ENCODE measurements around the gene NAA60. TPM values are rescaled to one million over a fixed set of nuclear protein-coding genes. Genes with fewer than 3 reads are reported as not detected.

Gene NAA60
- total RNA-seq, 2 donors from 2014 or later = 28.3 to 36.3 TPM

DNA sequence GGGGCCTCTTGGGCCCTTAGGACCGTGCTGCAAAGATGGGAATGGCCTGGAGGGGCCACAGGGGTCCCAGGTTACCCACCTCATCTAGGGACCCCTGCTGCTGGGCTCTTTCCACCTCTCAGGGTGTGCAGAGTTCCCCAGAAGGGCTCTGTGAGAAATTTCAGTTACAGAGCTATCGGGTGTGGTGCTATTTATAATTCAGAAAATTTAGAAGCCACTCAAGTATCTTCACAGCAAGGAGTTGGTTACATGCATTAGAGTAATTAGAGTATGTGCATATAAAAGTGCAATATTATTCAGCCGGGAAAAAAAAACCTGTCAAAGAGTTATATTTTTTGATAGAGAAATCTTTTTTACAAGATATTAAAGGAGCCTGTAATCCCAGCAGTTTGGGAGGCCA, 32.9 kb downstream of the NAA60 start:
- Histone ChIP-seq H3K27me3 (no peaks in the 10 kb centered on the region), H3K27ac (no peak overlapping the region), H3K9me3 (no peaks in the 10 kb centered on the region), H3K36me3 (replicated peaks in 1 of 2; ENCODE audit: insufficient read depth in 1 of 2, low read depth in 2 of 2) (peaks cover 0 to 5% of the 10 kb centered on the region in 2 donors), H3K4me1 (peaks cover 8% of the 10 kb centered on the region), H3K4me3 (no peak overlapping the region)
- ATAC-seq (no peak), DNase-seq (no peak)
- intact Hi-C loops (cut with DNase I) = no loop called here
- WGBS, 2 donors = 93 to 99% methylated on average over 3 of the region's 3 CpGs
- TF ChIP-seq, protein P1, sequence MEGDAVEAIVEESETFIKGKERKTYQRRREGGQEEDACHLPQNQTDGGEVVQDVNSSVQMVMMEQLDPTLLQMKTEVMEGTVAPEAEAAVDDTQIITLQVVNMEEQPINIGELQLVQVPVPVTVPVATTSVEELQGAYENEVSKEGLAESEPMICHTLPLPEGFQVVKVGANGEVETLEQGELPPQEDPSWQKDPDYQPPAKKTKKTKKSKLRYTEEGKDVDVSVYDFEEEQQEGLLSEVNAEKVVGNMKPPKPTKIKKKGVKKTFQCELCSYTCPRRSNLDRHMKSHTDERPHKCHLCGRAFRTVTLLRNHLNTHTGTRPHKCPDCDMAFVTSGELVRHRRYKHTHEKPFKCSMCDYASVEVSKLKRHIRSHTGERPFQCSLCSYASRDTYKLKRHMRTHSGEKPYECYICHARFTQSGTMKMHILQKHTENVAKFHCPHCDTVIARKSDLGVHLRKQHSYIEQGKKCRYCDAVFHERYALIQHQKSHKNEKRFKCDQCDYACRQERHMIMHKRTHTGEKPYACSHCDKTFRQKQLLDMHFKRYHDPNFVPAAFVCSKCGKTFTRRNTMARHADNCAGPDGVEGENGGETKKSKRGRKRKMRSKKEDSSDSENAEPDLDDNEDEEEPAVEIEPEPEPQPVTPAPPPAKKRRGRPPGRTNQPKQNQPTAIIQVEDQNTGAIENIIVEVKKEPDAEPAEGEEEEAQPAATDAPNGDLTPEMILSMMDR (IDR thresholded peaks at IDR 0.05) = no peak
- TF ChIP-seq POLR2A (IDR thresholded peaks at IDR 0.05) = no peak

DNA sequence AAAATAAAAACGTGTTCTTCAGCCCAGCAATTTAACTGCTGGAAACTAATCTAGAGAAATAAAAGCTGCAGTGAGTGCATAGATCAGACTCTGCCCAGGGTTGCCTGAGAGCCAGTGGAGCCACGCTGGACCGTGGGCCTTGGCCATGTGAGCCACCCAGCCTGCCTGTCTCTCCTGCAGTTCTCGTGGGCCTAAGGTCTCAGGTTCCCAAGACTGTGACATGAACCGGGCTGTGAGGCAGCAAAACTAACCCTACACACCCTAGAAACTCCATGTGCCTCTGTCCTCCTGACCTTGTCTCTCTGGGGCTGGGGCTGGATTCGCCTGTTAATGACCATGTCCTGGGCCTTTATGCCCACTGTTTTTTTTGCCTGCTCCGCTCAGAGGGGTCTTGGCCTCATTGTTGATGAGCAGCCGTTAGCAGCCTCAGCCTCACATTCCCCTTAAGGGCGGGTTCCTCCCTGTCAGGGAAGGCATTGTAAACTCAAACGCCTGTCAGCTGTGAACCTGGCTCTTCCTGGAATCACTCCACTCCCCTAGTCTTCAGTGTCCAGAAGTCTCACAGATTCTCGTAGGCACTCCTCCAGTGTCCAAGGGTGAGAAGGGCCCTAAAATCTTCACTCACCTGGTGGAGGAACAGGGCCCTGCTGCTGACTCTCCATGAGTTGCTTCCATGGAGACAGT, 34.9 kb downstream of the NAA60 start:
- Histone ChIP-seq H3K9me3 (no peaks in the 10 kb centered on the region), H3K27ac (no peak overlapping the region), H3K36me3 (replicated peaks in 1 of 2; ENCODE audit: insufficient read depth in 1 of 2, low read depth in 2 of 2) (peaks cover 5 to 20% of the 10 kb centered on the region in 2 donors), H3K27me3 (no peaks in the 10 kb centered on the region), H3K4me1 (peaks cover 8% of the 10 kb centered on the region), H3K4me3 (no peak overlapping the region)
- no peak for DNase-seq
- intact Hi-C loops (cut with DNase I) = no loop called here
- no peak for TF ChIP-seq POLR2A (IDR thresholded peaks at IDR 0.05)
- TF ChIP-seq, protein P1 (IDR thresholded peaks at IDR 0.05) = no peak
- 87 to 91% methylated on average over 8 to 11 of the region's 11 CpGs for WGBS, 2 donors
- no peak for ATAC-seq

DNA sequence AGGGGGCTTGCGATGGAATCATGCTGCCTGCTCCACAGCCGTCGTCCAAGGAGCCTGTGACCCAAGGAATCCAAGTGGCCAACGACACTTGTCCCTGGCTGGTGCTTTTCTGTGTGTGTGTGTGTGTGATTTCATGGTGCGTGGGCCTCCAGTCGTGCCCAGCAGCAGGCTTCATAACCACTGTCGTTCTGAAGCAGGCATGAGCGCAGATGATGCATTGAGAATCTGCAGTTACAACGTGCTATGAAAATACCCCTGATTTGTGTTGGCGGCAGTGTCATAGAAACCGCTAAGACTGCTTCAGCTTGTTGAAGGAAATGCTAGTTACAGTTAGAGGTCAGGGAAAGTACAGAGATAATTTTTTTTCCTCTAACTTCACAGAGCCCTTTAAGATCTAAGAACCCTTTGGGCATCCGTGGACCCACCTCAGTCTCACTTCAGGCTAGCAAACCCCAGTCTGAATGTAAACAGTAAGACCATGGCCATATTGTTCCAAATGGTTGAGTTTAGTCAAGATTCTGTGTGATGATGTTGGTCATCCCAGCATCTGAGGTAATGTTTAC, 36.3 kb downstream of the NAA60 start:
- ATAC-seq (no peak), DNase-seq (no peak)
- Histone ChIP-seq H3K4me3 (no peak overlapping the region), H3K36me3 (replicated peaks in 1 of 2; ENCODE audit: insufficient read depth in 1 of 2, low read depth in 2 of 2) (peaks cover 9 to 30% of the 10 kb centered on the region in 2 donors), H3K27me3 (no peaks in the 10 kb centered on the region), H3K4me1 (no peaks in the 10 kb centered on the region), H3K27ac (no peak overlapping the region), H3K9me3 (no peaks in the 10 kb centered on the region)
- no peak for TF ChIP-seq POLR2A (IDR thresholded peaks at IDR 0.05)
- TF ChIP-seq, protein P1 (IDR thresholded peaks at IDR 0.05) = no peak
- WGBS, 2 donors = 86 to 97% methylated on average over 12 of the region's 12 CpGs
- intact Hi-C loops (cut with DNase I) = no loop called here

DNA sequence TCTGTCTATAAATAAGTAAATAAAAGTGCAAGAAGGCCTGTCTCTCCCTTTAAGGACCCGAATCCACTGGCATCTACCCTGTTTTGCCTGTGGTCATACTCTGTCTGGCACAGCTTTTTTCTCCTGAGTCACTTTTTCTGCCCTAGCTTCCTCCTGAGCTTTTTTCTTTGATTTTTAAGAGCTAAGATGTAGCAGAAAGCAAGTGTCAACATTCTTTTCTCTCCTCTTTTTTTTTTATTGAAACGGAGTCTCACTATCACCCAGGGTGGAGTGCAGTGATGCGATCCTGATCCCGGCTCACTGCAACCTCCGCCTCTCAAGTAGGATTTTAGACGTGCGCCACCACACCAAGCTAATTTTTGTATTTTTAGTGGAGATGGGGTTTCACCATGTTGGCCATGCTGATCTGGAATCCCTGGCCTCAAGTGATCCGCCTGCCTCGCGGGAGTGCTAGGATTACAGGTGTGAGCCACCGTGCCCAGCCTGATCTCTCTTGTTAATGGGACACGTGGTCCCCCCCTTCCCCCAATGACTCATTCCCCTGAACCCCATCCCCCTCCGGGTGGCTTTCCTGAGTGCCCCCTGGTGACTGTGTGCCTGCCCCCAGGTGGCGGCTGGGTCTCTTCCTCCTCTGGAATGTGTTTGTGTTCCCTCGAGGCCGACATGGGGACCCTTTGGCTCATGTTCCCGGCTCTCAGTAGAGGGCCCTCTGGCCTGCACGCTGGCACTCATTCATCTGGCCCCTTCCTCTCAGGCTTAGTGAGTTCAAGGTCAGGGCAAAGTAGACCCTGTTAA, 37.6 kb downstream of the NAA60 start:
- H3K27ac ChIP-seq = no peak overlapping the region
- ATAC-seq = no peak
- no peaks in the 10 kb centered on the region for H3K4me1 ChIP-seq
- peaks cover 22 to 44% of the 10 kb centered on the region in 2 donors for H3K36me3 ChIP-seq (replicated peaks in 1 of 2; ENCODE audit: insufficient read depth in 1 of 2, low read depth in 2 of 2)
- H3K9me3 ChIP-seq = no peaks in the 10 kb centered on the region
- WGBS, 2 donors = 68 to 76% methylated on average over 18 of the region's 18 CpGs
- TF ChIP-seq, protein P1 (IDR thresholded peaks at IDR 0.05) = no peak
- no peak for TF ChIP-seq POLR2A (IDR thresholded peaks at IDR 0.05)
- no peaks in the 10 kb centered on the region for H3K27me3 ChIP-seq
- no peak for DNase-seq
- no peak overlapping the region for H3K4me3 ChIP-seq
- intact Hi-C loops (cut with DNase I) = no loop called here

Data from body of pancreas (tissue), 4 donors.